IMR-90 (cell line): Measurements from ENCODE around the gene GGT6.

Source experiments
- CEBPB ChIP-seq: IDR thresholded peaks from 2 replicates; pipeline ENCODE4 v1.6.1; 2012; ENCODE audit warnings: low read depth, low read length, improper control_type of control experiment
- TF ChIP-seq, protein P1 (sequence below): conservative IDR thresholded peaks from 2 replicates; pipeline ENCODE4 v1.5.1; 2012; ENCODE audit warnings: mild to moderate bottlenecking, low read depth, low read length, improper control_type of control experiment

DNA sequence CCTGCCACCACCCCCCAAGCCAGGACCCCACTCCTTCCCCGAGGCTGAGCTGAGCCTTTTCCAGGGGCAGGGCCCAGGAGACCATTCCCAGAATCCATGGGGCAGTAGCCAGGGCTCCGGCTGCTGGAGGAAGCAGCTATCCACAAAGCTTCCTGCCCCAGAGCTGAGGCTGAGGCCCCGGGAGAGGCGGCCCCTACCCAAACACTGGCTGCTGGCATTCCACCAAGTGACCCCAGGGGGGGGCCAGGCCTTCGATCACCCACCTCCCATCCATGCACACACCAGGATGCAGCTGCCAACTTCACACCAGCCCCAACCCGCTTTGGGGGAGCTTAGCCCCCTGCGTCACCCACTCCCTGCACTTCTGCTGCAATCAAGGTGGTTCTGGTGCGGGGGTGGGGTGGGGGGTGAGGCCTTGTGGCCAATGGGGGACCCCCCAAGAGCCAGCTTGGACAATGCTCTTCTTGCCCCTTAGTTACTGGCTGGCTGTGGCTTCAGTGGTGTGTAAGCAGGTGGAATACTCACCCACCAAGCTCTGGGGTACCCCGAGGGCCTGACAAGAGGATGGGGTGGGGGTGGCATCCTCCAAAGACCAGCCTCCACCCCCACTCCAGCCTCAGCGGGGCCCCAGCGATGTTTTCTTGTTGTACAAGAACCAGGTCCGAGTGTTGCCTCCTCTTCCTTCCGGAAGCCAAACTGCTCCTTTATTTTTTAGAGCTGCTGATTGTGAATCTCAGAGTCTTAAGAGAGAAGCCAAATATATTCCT lies 22.0 kb downstream of the GGT6 start:
- TF ChIP-seq CEBPB, result no peak
- TF ChIP-seq, protein P1, sequence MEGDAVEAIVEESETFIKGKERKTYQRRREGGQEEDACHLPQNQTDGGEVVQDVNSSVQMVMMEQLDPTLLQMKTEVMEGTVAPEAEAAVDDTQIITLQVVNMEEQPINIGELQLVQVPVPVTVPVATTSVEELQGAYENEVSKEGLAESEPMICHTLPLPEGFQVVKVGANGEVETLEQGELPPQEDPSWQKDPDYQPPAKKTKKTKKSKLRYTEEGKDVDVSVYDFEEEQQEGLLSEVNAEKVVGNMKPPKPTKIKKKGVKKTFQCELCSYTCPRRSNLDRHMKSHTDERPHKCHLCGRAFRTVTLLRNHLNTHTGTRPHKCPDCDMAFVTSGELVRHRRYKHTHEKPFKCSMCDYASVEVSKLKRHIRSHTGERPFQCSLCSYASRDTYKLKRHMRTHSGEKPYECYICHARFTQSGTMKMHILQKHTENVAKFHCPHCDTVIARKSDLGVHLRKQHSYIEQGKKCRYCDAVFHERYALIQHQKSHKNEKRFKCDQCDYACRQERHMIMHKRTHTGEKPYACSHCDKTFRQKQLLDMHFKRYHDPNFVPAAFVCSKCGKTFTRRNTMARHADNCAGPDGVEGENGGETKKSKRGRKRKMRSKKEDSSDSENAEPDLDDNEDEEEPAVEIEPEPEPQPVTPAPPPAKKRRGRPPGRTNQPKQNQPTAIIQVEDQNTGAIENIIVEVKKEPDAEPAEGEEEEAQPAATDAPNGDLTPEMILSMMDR, result no peak
